ENCODE results near the gene DENND5A.

DENND5A gene

DNA sequence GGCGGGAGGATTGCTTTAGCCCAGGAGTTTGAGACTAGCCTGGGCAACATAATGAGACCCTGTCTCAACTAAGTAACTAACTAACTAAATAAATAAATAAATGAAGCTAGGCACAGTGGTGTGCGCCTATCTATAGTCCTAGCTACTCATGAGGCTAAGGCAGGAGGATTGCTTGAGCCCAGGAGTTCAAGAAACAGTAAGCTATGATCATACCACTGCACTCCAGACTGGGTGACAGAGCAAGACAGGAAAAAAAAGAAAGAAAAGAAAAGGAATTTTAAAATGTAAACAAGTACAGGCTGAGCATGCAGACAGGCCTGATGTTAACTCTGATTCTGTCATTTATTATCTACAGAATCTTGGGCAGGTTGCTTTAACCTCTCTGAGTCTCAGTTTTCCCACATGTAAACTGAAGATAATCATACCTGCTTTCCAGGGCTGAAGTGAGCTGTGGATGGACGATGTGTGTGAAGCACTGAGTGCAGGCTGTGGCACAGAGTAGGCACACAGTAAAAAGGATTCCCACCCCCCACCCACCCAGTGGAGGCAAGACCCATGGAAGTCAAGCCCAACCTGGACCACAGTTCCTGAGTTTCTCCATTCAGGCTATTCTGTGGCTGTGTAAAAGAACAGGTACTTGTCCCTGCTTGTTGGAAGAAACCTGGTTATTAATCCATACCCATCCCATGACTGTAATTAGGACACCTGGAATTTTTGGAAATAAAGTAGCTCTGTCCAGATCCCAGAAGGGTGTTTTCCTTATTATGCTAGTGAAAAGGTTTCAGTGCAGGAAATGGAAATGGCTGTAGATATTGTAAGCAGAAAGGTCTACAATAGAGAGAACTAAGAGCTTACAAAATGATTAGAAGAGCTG lies 155.1 kb downstream of the DENND5A start:
- Histone ChIP-seq H3F3A (ENCODE audit: control insufficient read depth, insufficient read depth) (no peaks in the 10 kb centered on the region), H3K4me2 (ENCODE audit: low read length) (no peak overlapping the region), H3K9me3 (ENCODE audit: control insufficient read depth, insufficient read depth, low read length) (peaks cover 10% of the 10 kb centered on the region), H4K20me1 (ENCODE audit: control insufficient read depth, insufficient read depth, low read depth, low read length) (no peaks in the 10 kb centered on the region), H3K4me1 (ENCODE audit: control insufficient read depth, low read length) (no peaks in the 10 kb centered on the region), H3K36me3 (ENCODE audit: control insufficient read depth, low read length) (no peaks in the 10 kb centered on the region), H3K9me2 (replicated peaks; ENCODE audit: control insufficient read depth, low read length) (no peaks in the 10 kb centered on the region), H3K4me3 (ENCODE audit: low read length) (no peak overlapping the region), H3K79me2 (ENCODE audit: control insufficient read depth, low read length) (no peaks in the 10 kb centered on the region), H3K27me3 (ENCODE audit: control insufficient read depth, low read length) (peaks cover 8% of the 10 kb centered on the region; the same call in 1 of the 2 replicates), H3K27ac (ENCODE audit: low read depth, low read length) (no peak overlapping the region)
- TF ChIP-seq CTCF (IDR thresholded peaks at IDR 0.05; ENCODE audit: low read depth, low read length, poor library complexity, severe bottlenecking): no peak
- no peak for TF ChIP-seq EZH2phosphoT487 (IDR thresholded peaks at IDR 0.05; ENCODE audit: borderline replicate concordance, low read length)

DNA sequence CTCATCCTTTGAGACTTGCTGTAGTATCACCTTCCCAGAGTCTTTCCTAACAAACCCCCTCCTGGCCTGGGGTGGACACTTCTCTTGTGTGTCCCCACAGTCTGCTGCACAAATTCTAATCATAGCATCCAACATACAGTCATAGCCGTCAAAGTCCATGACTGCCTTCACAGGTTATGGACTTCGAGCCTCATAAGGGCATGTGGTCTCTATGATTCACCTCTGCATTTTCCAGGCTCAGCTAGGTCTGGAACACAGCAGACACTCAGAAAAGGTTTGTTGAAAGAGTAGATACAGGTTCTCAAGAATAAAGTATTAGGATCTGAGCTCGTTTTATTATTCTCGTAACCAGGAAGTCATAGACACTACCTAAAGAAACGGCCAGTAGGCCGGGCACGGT lies 160.6 kb downstream of the DENND5A start:
- H3K27me3 ChIP-seq (ENCODE audit: control insufficient read depth, low read length): peaks cover 10% of the 10 kb centered on the region; the same call in 1 of the 2 replicates
- TF ChIP-seq EZH2phosphoT487 (IDR thresholded peaks at IDR 0.05; ENCODE audit: borderline replicate concordance, low read length) (no peak), CTCF (IDR thresholded peaks at IDR 0.05; ENCODE audit: low read depth, low read length, poor library complexity, severe bottlenecking) (no peak)
- H3K36me3 ChIP-seq (ENCODE audit: control insufficient read depth, low read length): no peaks in the 10 kb centered on the region
- H3K9me2 ChIP-seq (replicated peaks; ENCODE audit: control insufficient read depth, low read length): no peaks in the 10 kb centered on the region
- H4K20me1 ChIP-seq (ENCODE audit: control insufficient read depth, insufficient read depth, low read depth, low read length): no peaks in the 10 kb centered on the region
- no peak overlapping the region for H3K27ac ChIP-seq (ENCODE audit: low read depth, low read length)
- H3K4me2 ChIP-seq (ENCODE audit: low read length): no peak overlapping the region
- no peaks in the 10 kb centered on the region for H3K79me2 ChIP-seq (ENCODE audit: control insufficient read depth, low read length)
- no peaks in the 10 kb centered on the region for H3K4me1 ChIP-seq (ENCODE audit: control insufficient read depth, low read length)
- no peak overlapping the region for H3K4me3 ChIP-seq (ENCODE audit: low read length)
- no peaks in the 10 kb centered on the region for H3F3A ChIP-seq (ENCODE audit: control insufficient read depth, insufficient read depth)
- no peaks in the 10 kb centered on the region for H3K9me3 ChIP-seq (ENCODE audit: control insufficient read depth, insufficient read depth, low read length)

- Histone ChIP-seq H3K79me2 (ENCODE audit: control insufficient read depth, low read length) (no peaks in the 10 kb centered on the region), H4K20me1 (ENCODE audit: control insufficient read depth, insufficient read depth, low read depth, low read length) (no peaks in the 10 kb centered on the region), H3K36me3 (ENCODE audit: control insufficient read depth, low read length) (no peaks in the 10 kb centered on the region), H3K4me2 (ENCODE audit: low read length) (no peak overlapping the region), H3K4me3 (ENCODE audit: low read length) (no peak overlapping the region), H3K9me2 (replicated peaks; ENCODE audit: control insufficient read depth, low read length) (no peaks in the 10 kb centered on the region), H3F3A (ENCODE audit: control insufficient read depth, insufficient read depth) (no peaks in the 10 kb centered on the region), H3K9me3 (ENCODE audit: control insufficient read depth, insufficient read depth, low read length) (no peaks in the 10 kb centered on the region), H3K27me3 (ENCODE audit: control insufficient read depth, low read length) (peaks cover 10% of the 10 kb centered on the region; the same call in 1 of the 2 replicates), H3K4me1 (ENCODE audit: control insufficient read depth, low read length) (no peaks in the 10 kb centered on the region), H3K27ac (ENCODE audit: low read depth, low read length) (no peak overlapping the region)
- TF ChIP-seq CTCF (IDR thresholded peaks at IDR 0.05; ENCODE audit: low read depth, low read length, poor library complexity, severe bottlenecking) (no peak), EZH2phosphoT487 (IDR thresholded peaks at IDR 0.05; ENCODE audit: borderline replicate concordance, low read length) (no peak)
Observed at GRCh38 chr11:9103542-9104276, 161.4 kb downstream of the DENND5A start.

Data from DOHH2 (cell line).